ENCODE results near the gene COL18A1. TPM values are rescaled to one million over a fixed set of nuclear protein-coding genes. Genes with fewer than 3 reads are reported as not detected.

COL18A1 gene
- total and polyA plus RNA-seq, 4 donors = 62.5 to 309 (median 95.0) TPM

DNA sequence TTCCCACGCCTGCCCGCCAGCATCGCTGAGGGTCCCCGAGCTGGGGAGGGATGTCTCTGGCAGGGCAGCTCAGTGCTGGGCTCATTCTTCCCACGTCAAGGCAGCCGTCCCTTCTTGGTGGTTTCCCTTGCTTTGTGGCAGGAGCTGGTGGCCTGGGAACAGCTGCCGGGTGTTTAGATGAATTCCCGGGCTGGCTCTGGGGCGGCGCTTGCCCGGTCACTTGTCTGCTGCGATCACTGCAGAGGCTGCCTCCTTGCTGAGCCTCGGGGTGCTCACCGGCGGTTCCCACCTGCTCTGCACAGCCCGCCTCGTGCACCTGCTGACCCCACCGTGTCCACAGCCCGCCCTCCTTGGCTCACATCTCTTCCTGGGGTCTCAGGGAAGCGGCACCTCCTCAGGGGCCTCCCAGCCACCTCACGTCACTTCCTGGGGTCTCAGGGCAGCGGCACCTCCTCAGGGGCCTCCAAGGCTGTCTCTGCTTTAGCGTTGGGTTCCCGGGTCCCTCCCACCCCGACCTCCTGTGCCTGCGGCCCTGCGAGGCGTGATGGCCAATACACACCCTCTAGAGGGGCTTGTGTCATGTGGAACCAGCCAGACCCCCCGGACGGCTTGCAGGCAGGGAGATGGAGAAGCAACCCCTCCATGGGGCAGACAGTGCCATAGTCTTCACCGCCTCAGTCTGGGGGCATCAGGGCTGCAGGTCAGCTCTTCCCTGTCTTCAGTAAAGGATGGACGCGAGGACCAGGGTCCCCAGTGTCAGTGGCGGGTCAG lies 13.5 kb downstream of the COL18A1 start:
- H3K27ac ChIP-seq (ENCODE audit: low read depth, low read length) = no peak overlapping the region
- DNase-seq (ENCODE audit: low read depth in 4 of 6, low spot score in 6 of 6) = no peak
- H3K27me3 ChIP-seq (ENCODE audit: control insufficient read depth, insufficient read depth, low read length) = peaks cover 2% of the 10 kb centered on the region
- H3K36me3 ChIP-seq (ENCODE audit: control insufficient read depth, insufficient read depth, low read length) = peaks cover 18% of the 10 kb centered on the region
- H3K9me3 ChIP-seq (ENCODE audit: control insufficient read depth, insufficient read depth, low read length) = no peaks in the 10 kb centered on the region
- WGBS (ENCODE audit: insufficient coverage) = 65% methylated on average over 29 of the region's 34 CpGs
- no peak overlapping the region for H3K4me3 ChIP-seq (ENCODE audit: low read depth, low read length)
- peaks cover 63% of the 10 kb centered on the region for H3K4me1 ChIP-seq (ENCODE audit: control insufficient read depth, insufficient read depth, low read length)

DNA sequence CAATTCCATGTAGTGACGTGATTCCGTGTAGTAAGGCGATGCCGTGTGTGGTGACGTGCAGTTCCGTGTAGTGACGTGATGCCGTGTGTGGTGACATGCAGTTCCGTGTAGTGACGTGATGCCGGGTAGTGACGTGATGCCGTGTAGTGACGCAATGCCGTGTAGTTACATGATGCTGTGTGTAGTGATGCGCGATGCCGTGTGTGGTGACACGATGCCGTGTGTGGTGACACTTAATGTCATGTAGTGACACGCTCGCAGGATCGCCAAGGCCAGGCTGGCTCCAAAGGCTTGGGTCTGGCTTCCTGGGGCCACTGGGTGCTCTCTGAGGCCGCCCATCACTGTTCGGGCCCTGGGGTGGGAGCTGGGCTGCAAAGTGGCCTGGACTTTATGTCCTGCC lies 14.2 kb downstream of the COL18A1 start:
- H3K9me3 ChIP-seq (ENCODE audit: control insufficient read depth, insufficient read depth, low read length) = no peaks in the 10 kb centered on the region
- no peak overlapping the region for H3K4me3 ChIP-seq (ENCODE audit: low read depth, low read length)
- DNase-seq (ENCODE audit: low read depth in 4 of 6, low spot score in 6 of 6) = no peak
- peaks cover 61% of the 10 kb centered on the region for H3K4me1 ChIP-seq (ENCODE audit: control insufficient read depth, insufficient read depth, low read length)
- WGBS (ENCODE audit: insufficient coverage) = 93% methylated on average over 25 of the region's 25 CpGs
- no peak overlapping the region for H3K27ac ChIP-seq (ENCODE audit: low read depth, low read length)
- H3K27me3 ChIP-seq (ENCODE audit: control insufficient read depth, insufficient read depth, low read length) = peaks cover 2% of the 10 kb centered on the region
- H3K36me3 ChIP-seq (ENCODE audit: control insufficient read depth, insufficient read depth, low read length) = peaks cover 22% of the 10 kb centered on the region

DNA sequence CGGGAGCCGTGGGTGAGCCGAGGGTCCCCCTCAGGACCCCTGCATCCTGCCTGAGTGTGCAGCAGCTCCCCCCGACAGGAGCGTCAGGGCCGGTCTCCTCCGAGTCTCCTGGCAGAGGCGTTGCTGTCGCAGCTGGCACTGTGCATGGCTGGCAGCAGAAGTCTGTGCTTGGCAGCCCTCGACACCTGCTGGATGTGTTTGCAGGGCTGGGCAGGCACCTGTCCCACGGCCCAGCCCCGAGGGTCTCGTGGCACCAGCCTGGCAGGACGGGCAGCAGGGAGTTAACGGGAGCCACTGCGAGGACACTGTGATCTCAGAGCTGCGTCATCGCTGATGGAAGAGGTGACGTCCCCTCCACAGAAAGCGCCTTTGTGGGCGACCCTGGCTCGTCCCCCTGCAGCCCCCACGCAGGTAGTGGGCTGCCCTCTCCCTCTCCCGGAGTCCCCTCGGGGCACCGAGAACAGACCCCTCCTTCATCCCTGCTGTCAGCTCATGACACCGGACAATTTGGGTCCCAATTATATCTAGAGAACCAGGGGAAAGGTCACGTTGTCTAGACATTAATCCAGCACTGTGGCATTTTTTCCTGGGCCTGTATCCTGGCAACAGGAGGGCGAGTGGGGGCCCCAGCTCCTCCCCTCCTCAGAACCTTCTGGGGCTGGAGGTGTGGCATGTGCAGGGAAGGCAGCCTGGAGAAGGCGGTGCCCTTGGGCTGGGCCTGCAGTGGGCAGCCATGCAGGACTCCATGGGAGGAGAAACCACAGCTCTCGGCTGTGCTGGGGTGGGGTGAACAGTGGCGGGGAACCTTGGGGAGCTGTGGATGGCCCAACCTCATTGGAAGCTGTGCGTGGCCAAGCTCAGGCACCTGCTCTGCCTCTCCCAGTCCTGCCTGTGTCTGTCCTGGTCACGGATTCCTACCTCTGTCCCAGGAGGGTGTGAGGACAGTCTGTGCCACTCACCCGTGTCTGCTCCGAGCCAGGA lies 15.4 kb downstream of the COL18A1 start:
- Histone ChIP-seq H3K4me3 (ENCODE audit: low read depth, low read length) (no peak overlapping the region), H3K27ac (ENCODE audit: low read depth, low read length) (no peak overlapping the region), H3K9me3 (ENCODE audit: control insufficient read depth, insufficient read depth, low read length) (no peaks in the 10 kb centered on the region), H3K36me3 (ENCODE audit: control insufficient read depth, insufficient read depth, low read length) (peaks cover 28% of the 10 kb centered on the region), H3K4me1 (ENCODE audit: control insufficient read depth, insufficient read depth, low read length) (peaks cover 61% of the 10 kb centered on the region), H3K27me3 (ENCODE audit: control insufficient read depth, insufficient read depth, low read length) (peaks cover 2% of the 10 kb centered on the region)
- peak in 4 of 6 donors; percentile 32 to 89 (median 64) for DNase-seq (ENCODE audit: low read depth in 4 of 6, low spot score in 6 of 6)
- 26% methylated on average over 33 of the region's 36 CpGs for WGBS (ENCODE audit: insufficient coverage)

DNA sequence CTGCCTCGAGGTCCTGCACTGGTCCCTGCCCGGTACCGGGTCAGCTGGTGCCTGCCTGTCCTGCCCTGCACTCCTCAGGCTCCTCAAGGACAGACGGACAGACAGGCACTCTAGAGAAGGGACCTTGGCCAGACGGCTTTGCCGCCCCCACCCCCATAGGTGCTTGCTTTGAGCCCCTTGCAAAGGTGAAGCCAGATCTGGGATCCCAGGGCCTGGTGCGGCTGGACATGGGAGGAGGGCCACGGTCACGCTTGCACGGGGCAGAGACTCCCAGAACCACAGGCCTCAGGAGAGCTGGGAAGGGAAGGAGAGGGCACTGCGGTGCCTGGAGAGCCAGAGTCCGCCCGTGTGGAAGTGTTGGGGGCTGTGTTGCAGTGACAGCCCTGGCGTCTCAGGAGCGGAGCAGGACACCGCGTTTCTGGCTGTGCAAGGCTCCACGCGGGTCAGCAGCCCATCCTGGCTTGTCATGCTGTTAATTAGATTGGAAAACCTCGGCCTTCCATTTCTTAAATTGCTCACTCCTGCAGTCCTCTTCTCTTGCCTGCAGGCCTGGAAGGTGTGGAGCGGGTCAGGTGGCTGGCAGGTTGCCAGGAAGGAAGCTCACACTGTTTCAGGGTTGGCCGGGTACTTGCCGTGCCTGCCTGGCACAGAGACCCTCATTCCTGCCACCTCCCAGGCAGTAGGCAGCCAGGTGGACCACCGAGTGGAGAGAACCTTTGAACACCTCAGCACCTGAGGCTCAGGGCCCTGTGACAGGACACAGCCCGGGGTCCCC lies 16.3 kb downstream of the COL18A1 start:
- Histone ChIP-seq H3K4me1 (ENCODE audit: control insufficient read depth, insufficient read depth, low read length) (peaks cover 56% of the 10 kb centered on the region), H3K9me3 (ENCODE audit: control insufficient read depth, insufficient read depth, low read length) (no peaks in the 10 kb centered on the region), H3K4me3 (ENCODE audit: low read depth, low read length) (no peak overlapping the region), H3K27me3 (ENCODE audit: control insufficient read depth, insufficient read depth, low read length) (peaks cover 2% of the 10 kb centered on the region), H3K36me3 (ENCODE audit: control insufficient read depth, insufficient read depth, low read length) (peaks cover 25% of the 10 kb centered on the region), H3K27ac (ENCODE audit: low read depth, low read length) (no peak overlapping the region)
- DNase-seq (ENCODE audit: low read depth in 4 of 6, low spot score in 6 of 6) = peak in 1 of 6 donors; percentile 70
- 74% methylated on average over 25 of the region's 25 CpGs for WGBS (ENCODE audit: insufficient coverage)

DNA sequence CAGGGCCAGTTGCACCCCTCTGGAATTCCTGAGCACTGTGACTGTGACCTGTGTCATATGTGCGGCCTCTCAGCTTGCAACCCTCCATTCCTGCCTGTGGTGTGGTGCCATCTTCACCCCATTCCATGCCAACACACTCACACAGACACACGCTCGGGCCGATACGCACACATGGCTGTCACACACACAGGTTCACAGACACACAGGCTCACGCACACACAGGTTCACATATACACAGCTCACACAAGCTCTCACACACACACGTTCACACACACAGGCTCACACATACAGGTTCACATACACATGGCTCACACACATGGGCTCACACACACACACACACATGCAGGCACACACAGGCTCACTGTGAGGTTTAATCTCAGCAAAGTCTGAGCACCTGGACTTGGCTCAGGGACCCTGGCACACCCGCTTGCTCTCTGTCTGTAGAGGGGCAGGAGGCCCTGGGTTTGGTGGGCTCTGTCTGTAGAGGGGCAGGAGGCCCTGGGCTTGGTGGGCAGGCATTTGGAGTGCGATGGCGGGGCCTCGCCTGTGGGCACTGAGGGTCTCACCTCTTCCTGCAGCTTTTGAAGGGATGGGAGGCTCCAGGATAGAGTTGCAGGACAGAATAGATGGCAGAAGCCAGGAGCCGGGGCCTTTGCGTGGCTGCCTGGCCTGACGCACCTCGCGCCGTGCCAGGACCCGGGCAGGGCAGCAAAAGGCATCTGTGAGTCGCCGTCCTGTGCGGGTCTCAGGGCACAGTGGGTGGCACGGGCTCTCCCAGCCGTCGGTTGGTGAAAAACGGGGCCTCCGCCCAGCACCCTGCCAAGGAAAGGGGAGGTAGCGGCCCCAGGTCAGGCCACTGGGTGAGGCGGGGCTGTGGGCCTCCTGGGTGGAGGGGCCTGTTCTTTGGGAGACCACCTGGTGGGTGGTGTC lies 17.1 kb downstream of the COL18A1 start:
- no peaks in the 10 kb centered on the region for H3K9me3 ChIP-seq (ENCODE audit: control insufficient read depth, insufficient read depth, low read length)
- peaks cover 28% of the 10 kb centered on the region for H3K36me3 ChIP-seq (ENCODE audit: control insufficient read depth, insufficient read depth, low read length)
- no peak for DNase-seq (ENCODE audit: low read depth in 4 of 6, low spot score in 6 of 6)
- H3K27me3 ChIP-seq (ENCODE audit: control insufficient read depth, insufficient read depth, low read length) = peaks cover 2% of the 10 kb centered on the region
- no peak overlapping the region for H3K4me3 ChIP-seq (ENCODE audit: low read depth, low read length)
- WGBS (ENCODE audit: insufficient coverage) = 86% methylated on average over 26 of the region's 28 CpGs
- no peak overlapping the region for H3K27ac ChIP-seq (ENCODE audit: low read depth, low read length)
- peaks cover 49% of the 10 kb centered on the region for H3K4me1 ChIP-seq (ENCODE audit: control insufficient read depth, insufficient read depth, low read length)

DNA sequence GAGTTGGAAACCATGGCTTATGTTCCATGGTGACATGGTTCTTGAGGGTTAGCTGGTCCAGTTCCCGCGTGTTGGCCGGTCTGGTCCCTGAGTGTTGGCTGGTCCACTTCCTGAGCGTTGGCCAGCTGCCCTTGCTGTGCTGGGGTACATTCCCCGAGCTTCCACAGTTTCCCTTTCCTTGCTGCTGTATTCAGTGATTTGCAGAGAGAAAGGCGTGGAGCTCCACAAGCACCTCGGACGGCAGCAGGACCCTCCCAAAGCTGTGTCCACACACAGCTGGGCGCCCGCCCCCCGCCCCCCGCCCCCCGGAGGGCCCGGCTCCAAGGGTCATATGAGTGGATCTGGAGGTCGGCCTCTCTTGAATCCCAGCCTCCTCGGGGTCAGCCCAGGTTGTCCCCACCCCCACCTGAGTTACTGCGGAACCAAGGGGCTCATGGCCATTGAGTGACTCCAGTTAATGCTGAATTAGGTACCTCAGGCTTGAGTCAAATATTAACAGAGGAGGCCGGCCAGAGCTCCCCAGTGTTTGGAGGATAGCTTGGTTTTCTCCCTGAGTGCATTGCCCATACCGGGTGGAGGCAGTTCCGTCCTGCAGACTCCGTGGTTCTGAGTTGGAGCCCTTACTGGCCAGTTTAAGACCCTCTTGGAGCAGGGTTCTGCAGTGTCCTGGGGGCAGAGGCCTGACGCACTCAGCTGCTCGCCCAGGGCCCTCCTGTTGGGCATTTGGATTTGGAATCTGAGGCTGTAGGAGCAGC lies 18.4 kb downstream of the COL18A1 start:
- Histone ChIP-seq H3K27me3 (ENCODE audit: control insufficient read depth, insufficient read depth, low read length) (peaks cover 2% of the 10 kb centered on the region), H3K9me3 (ENCODE audit: control insufficient read depth, insufficient read depth, low read length) (no peaks in the 10 kb centered on the region), H3K4me3 (ENCODE audit: low read depth, low read length) (no peak overlapping the region), H3K36me3 (ENCODE audit: control insufficient read depth, insufficient read depth, low read length) (peaks cover 33% of the 10 kb centered on the region), H3K27ac (ENCODE audit: low read depth, low read length) (no peak overlapping the region), H3K4me1 (ENCODE audit: control insufficient read depth, insufficient read depth, low read length) (peaks cover 36% of the 10 kb centered on the region)
- 74% methylated on average over 21 of the region's 23 CpGs for WGBS (ENCODE audit: insufficient coverage)
- no peak for DNase-seq (ENCODE audit: low read depth in 4 of 6, low spot score in 6 of 6)

DNA sequence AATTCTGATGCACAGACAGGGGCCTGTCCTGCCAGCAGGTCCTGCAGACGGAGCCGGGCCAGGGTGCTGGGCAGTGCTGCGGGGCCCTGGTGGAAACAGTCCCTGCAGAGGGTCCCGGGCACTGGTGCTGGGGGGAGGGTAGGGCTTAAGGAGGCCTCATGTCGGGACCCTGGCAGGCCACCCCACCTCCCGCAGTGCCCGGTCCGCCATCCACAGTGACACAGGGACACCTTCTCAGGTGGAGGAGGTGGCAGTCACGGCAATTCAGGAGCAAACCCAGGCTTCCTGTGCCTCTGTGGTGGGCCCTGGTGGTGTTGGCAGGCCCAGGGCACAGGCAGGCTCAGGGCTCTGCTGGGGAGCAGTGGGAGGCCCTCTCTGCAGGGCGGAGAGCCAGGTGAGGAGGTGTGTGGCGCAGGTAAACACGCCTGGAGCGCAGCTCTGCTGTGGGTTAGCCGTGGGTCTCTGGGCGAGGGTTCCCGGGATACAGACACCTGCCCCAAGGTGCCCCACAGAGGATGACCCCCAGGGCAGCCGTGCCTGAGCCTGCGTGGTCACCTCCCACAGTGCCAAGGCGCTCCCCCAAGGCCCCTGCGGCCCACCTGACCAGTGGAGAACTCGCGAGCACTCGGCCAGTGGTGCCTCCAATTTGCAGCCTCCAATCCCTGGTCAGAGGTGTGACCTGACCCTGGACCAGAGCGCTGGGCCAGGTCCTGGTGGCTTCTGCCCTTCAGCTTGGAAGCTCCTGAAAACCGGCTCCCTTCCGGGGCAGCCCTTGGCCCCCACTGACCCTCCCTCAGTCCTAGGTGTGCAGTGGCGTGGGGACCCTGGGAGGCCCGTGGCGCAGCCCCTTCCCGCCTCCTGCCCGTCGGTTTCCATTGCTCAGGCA lies 19.2 kb downstream of the COL18A1 start:
- no peak for DNase-seq (ENCODE audit: low read depth in 4 of 6, low spot score in 6 of 6)
- 85% methylated on average over 32 of the region's 32 CpGs for WGBS (ENCODE audit: insufficient coverage)
- no peaks in the 10 kb centered on the region for H3K9me3 ChIP-seq (ENCODE audit: control insufficient read depth, insufficient read depth, low read length)
- H3K4me3 ChIP-seq (ENCODE audit: low read depth, low read length) = no peak overlapping the region
- H3K36me3 ChIP-seq (ENCODE audit: control insufficient read depth, insufficient read depth, low read length) = peaks cover 33% of the 10 kb centered on the region
- H3K27me3 ChIP-seq (ENCODE audit: control insufficient read depth, insufficient read depth, low read length) = peaks cover 1% of the 10 kb centered on the region
- no peak overlapping the region for H3K27ac ChIP-seq (ENCODE audit: low read depth, low read length)
- peaks cover 29% of the 10 kb centered on the region for H3K4me1 ChIP-seq (ENCODE audit: control insufficient read depth, insufficient read depth, low read length)

Measured in spinal cord (tissue), 10 donors.